GM19438 (cell line): ENCODE measurements around the gene DIAPH2.
"Not testable (repeated sequence)": the region's sequence is repeated elsewhere in the genome, so short reads cannot be mapped to it uniquely, and the experiment has no call there.

Experiments
- ATAC-seq: cut with Tn5 transposase; IDR thresholded peaks from one replicate; pipeline ENCODE4 v1.9.1; 2021; ENCODE audit warnings: low read depth; ENCODE audit not compliant: unreplicated experiment

Gene DIAPH2

GRCh38 chrX:96714393-96714792 lies 29.8 kb downstream of the DIAPH2 start:
- not testable (repeated sequence) for ATAC-seq

DNA sequence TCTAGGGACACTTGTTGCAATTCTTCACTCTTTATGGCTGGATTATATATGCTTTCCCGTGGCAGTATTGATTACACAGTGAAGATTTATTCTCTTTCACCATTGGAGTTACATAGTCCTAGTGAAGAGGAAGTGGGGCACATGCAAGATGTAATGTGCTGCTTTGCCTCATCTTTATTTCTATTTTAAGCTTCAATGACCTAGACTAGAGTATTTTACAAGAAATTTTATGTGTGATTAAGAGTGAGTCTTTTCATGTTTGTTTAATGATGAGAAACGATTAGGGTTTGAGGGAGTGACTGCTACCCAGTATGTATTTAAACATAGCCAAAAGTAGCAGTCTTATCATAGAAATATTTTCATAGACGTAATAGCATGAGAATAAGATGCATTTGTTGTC lies 30.8 kb downstream of the DIAPH2 start:
- ATAC-seq = no peak

DNA sequence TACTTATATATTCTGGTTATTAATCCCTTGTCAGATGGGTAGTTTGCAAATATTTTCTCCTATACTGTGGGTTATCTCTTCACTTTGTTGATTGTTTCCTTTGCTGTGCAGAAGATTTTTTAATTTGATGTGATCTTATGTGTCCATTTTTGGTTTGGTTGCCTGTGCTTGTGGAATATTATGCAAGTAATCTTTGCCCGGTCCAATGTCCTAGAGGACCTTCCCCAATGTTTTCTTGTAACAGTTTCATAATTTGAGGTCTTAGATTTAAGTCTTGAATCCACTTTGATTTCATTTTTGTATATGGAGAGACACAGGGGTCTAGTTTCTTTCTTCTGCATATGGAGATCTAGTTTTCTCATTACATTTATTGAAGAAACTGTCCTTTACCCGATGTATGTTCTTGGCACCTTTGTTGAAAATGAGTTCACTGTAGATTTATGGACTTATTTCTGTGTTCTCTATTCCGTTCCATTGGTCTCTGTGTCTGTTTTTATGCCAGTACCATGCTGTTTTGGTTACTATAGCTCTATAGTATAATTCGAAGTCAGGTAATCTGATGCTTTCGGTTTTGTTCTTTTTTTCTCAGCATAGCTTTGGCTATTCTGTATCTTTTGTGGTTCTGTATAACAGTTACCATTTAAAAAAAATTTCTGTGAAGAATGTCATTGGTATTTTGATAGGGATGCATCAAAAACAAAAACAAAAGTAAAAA lies 34.7 kb downstream of the DIAPH2 start:
- ATAC-seq = no peak

DNA sequence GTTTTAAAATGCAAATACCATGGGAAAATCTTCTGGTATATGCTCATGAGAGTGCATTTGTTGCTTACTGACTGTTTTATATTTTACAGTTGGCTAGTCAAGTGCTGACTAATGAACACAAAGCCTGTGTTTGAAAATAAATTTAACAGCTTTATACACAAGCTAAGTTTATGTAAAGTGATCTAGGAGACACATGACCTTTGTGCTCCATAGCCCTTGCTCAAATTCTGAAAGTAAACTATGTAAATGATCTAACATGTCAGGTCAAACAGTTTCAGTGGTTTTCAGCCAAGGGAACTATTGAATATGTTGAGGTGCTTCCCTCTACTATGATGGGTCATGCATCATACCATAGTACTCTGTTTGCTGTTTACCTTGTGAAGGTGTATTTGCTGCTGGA lies 36.7 kb downstream of the DIAPH2 start:
- ATAC-seq = peak; percentile 100

DNA sequence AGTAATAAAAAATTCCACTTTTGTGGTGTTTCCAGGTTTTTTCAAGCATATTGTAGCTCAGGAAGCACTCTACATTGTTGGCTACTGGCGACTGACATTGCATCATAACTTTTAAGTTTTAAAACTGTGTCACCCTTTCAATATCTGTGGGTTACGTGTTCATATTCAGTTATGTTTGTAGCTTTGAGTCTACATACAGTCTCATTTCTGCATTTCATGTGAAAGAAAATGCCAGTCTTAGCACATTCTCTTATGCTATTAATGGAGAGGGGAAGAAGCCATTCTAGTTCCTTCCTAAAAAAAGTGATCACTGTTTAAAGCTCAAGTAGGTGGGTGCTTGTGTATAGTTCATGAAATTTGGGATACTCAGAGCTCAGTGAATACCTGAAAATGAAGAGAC lies 38.1 kb downstream of the DIAPH2 start:
- ATAC-seq = no peak

DNA sequence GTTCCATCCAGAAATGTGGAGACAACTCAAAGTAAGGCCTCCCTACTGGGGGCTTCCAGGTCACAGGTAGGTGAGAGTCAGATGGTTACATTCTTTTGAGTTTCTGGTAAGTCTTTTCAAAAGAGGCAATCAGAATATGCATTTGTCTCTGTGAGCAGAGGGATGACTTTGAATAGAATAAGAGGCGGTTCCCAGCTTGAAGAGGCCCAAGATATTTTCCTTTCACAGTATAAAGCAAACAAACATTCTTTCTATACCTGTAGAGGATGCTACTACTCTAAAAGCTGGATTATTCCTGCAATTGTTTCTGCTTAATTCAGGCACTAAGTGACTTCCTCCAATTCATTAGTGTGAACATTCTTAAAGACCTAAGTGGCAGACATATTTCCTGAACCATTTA lies 44.4 kb downstream of the DIAPH2 start:
- ATAC-seq = no peak

GRCh38 chrX:96729868-96730643 lies 45.4 kb downstream of the DIAPH2 start:
- ATAC-seq = no peak

GRCh38 chrX:96731000-96731399 lies 46.4 kb downstream of the DIAPH2 start:
- ATAC-seq = not testable (repeated sequence)

GRCh38 chrX:96743367-96744073 lies 58.9 kb downstream of the DIAPH2 start:
- ATAC-seq = no peak

DNA sequence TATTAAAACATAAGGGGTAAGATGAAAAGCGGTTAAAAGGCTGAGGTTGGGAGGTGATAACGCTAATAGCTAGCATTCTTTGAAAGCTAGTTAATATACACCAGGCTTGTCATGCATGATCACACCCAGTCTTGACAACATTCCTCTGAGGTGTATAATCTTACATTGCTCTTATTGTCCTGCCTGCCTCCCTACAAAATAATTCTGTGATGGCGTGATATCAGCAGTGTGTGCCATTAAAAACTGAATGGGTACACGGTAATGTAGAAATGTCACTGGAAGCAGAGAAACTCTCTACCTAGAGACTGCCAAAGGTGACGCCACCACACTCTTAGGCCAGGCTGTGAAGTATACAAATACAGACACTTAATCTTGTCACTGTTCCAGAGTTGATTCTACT lies 68.1 kb downstream of the DIAPH2 start:
- ATAC-seq = no peak

DNA sequence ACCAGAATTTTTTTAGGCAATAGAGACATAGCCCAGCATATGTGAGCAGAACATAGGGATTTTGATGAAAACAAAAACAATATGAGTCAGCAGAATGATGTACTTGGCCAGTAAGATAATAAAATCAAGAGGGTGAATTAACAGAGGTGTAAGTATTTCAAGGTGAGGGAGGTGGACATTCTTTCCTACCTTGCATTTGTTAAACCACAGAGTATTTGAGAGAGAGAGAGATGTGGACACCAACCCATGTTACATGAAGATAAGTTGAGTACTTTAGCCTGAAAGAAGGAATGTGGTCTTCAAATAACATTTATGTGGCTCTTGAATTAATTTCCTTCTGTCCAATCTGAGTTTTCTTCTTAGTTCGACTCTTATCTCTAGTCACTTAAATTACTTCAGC lies 68.6 kb downstream of the DIAPH2 start:
- ATAC-seq = no peak

DNA sequence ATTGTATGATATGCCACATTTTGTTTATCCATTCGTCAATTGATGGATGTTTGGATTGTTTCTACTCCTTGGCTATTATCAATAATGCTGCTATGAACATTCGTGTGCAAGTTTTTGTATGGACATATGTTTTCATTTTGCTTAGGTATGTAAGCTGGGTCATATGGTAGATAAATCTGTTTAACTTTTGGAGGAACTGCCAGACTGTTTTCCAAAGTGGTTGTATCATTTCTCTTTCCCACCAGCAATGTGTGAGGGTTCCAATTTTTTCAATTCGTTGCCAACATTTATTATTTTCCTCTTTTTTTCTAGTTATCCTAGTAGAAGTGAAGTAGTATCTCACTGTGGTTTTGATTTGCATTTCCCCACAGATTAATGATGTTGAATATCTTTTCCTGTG lies 71.8 kb downstream of the DIAPH2 start:
- ATAC-seq = no peak

DNA sequence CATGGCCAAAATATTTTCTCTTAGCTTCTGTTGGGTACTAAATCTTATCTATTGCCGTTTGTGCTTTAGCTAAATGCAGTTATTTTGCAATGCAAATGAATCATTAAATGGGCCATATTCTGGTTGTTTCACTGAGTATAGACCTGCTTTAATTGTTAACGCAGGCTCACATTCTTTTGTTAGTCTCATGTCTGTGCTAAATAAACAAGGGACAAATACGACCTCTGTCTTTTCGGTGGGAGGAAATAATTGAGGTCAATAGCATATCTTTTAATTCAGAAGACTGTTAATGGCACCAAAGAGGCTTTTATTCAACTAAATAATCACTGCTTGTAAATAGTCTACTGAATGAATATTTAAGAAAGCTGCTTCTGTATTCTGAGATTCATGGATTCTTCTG lies 76.9 kb downstream of the DIAPH2 start:
- no peak for ATAC-seq

DNA sequence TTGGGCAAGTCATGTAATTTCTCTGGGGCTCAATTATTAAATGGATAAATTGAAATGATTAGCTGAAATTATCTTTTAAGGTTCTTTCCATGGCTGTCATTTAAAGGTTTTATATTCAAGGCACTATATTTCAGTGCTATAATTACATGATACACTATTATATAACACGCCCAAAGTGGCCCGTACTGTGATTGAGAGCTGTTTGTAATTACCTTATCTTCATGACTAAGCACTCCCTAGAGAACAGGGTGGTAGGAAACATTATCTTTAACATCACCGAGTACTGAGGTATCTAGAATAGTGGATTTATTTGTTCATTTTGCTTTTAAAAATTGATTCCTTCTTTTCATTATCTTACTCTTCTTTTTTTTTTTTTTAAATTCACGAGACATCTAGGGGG lies 79.0 kb downstream of the DIAPH2 start:
- ATAC-seq = no peak

- peak; percentile 80 for ATAC-seq
Measured at GRCh38 chrX:96764864-96765263, 80.2 kb downstream of the DIAPH2 start.

GRCh38 chrX:96770315-96770714 lies 85.7 kb downstream of the DIAPH2 start:
- ATAC-seq = no peak

DNA sequence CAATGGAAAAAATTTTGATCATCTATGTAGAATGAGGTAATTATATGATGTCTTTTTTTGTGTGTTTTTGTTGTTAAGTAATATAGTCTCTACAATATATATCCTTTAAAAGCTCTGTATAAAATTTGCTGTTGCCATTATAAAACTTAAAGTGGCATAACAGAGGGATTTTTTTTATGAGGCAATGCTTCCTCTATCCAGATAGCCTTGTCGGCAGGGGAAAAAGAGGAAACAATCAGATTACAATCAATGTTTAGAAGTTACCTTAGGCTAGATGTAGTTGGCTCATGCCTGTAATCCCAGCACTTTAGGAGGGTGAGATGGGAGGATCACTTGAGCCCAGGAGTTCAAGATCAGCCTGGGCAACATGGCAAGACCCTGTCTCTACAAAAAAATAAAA lies 86.8 kb downstream of the DIAPH2 start:
- no peak for ATAC-seq

GRCh38 chrX:96774116-96774515 lies 89.5 kb downstream of the DIAPH2 start:
- ATAC-seq = no peak

GRCh38 chrX:96776966-96777365 lies 92.3 kb downstream of the DIAPH2 start:
- no peak for ATAC-seq

GRCh38 chrX:96791559-96791958 lies 106.9 kb downstream of the DIAPH2 start:
- ATAC-seq = no peak

GRCh38 chrX:96792047-96792446 lies 107.4 kb downstream of the DIAPH2 start:
- no peak for ATAC-seq

- ATAC-seq = no peak
Measured at GRCh38 chrX:96798982-96799381, 114.3 kb downstream of the DIAPH2 start.
